NCI-H69 (cell line): ENCODE results near the gene GPATCH1.
"Not testable (repeated sequence)": the region's sequence is repeated elsewhere in the genome, so short reads cannot be mapped to it uniquely, and the experiment has no call there.

Experiments
- DNase-seq: peaks from one replicate; lab custom pipeline; 2025; lab: John Stamatoyannopoulos, UW

Gene GPATCH1

GRCh38 chr19:33080761-33081681 is at the start of gene GPATCH1:
Gene GPATCH1 (plus strand): TSS chr19:33081181. CDS start chr19:33081194, 13 bp downstream.
- peak; percentile 93 for DNase-seq

DNA sequence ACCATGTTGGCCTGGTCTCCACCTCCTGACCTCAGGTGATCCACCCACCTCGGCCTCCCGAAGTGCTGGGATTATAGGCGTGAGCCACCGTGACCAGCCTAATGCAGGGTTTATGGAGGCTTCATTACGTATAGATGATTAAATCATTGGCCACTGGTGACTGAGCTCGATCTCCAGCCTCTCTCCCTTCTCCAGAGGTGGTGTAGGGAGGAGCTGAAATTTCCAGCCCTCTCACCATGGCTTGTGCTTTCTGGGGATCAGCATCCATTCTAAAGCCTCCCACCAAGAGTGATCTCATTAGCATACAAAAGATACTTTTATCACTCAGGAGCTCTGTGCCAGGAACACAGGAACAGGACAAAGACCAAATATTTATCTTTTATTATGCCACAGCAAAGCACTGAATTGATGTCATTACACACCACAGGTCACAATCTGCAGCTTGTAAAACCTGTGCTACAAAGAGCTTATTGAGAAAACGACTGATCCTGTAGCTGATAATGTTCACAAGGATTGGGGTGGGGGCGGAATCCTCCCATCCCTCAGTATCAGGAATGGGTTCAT is 48.7 kb upstream of the GPATCH1 start:
- peak; percentile 80 for DNase-seq

GRCh38 chr19:33035461-33035860 is 45.5 kb upstream of the GPATCH1 start:
- no peak for DNase-seq

DNA sequence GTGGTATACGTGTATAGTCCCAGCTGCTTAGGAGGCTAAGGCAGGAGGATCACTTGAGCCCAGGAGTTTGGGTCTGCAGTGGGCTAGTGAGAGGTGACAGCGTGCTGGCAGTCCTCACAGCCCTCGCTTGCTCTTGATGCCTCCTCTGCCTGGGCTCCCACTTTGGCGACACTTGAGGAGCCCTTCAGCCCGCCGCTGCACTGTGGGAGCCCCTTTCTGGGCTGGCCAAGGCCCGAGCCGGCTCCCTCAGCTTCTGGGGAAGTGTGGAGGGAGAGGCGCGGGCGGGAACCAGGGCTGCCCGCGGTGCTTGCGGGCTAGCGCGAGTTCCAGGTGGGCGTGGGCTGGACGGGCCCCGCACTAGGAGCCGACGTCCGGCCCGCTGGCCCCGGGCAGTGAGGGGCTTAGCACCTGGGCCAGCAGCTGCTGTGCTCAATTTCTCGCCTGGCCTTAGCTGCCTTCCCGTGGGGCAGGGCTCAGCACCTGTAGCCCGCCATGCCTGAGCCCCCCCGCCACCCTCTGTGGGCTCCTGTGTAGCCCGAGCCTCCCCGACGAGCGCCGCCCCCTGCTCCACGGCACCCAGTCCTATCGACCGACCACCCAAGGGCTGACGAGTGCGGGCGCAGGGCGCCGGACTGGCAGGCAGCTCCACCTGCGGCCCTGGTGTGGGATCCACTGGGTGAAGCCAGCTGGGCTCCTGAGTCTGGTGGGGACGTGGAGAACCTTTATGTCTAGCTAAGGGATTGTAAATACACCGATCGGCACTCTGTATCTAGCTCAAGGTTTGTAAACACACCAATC is 44.4 kb upstream of the GPATCH1 start:
- DNase-seq = not testable (repeated sequence)

GRCh38 chr19:33037168-33038025 is 43.6 kb upstream of the GPATCH1 start:
- not testable (repeated sequence) for DNase-seq

DNA sequence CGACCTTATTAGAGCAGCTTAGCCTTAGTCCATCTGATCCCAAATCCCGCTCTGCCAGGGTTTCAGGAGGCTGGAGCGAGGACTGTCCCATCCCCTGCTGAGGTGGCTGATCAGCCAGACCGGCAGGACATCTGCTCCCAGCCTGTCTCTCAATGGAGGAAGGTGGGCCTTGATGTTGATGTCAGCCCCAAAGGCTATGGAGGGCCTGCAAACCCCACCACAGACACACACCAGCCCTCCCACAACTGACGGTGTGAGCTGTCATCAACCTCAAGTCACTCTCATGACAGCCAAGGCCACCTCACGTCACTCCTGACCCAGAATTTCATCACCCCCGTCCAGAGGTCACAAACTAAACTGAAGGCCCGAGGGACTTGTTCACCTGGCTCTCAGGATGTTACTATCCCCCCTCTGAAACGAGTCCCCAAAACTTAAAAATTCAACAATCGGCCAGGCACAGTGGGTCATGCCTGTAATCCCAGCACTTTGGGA is 41.8 kb upstream of the GPATCH1 start:
- no peak for DNase-seq

GRCh38 chr19:33039815-33040214 is 41.2 kb upstream of the GPATCH1 start:
- no peak for DNase-seq

- DNase-seq = peak; percentile 81
These were observed 39.8 kb upstream of the GPATCH1 start for GRCh38 chr19:33040994-33041827.

DNA sequence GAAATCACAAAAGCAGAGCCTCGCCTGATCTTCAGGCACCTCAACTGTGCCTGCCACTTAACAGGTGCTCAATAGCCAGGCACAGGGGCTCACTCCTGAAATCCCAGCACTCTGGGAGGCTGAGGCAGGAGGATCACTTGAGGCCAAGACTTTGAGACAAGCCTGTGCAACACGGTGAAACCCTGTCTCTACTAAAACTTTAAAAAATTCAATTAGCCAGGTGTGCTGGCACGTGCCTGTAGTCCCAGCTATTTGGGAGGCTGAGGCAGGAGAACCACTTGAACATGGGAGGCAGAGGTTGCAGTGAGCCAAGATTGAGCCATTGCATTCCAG is 39.2 kb upstream of the GPATCH1 start:
- not testable (repeated sequence) for DNase-seq

GRCh38 chr19:33047422-33047821 is 33.6 kb upstream of the GPATCH1 start:
- no peak for DNase-seq

DNA sequence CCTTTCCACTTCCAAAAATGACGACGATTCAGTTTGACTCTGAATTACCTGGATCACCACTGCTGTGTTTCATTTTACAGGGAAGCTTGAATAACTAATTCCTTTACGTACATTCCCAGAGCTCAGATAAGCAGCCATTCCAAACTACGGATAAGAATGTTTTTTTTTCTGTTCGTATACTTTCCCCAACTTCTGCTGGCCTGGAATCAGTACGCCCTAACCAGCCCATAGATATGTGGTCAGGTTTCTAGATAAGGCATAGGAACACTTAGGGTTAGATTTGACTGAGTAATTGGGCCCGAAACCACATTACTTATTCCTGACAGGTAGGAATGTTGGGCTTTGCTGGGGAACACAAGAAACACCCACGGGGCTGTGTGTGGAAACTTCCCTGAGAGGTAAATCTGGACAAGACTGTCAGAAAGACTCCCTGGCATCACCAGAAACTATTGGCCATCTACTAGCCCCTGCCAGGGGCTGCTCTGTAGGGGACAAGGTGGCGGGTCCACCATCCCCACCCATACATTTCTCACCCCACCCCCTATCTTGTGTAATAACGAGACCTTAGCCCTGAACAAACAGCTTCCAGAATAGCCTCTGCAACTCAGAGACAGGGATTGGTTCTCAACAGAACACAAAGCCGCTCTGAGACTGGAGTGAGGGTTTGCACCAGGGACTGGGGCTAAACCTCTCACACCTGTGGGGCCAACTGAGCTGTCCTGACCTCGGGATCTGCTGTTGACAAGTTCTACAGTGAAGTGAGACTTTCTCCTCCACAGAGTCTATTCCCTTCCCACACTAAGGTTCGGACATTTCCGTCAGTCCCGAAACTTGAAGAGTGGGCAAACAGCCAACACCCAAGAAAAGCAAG is 31.9 kb upstream of the GPATCH1 start:
- DNase-seq = no peak

DNA sequence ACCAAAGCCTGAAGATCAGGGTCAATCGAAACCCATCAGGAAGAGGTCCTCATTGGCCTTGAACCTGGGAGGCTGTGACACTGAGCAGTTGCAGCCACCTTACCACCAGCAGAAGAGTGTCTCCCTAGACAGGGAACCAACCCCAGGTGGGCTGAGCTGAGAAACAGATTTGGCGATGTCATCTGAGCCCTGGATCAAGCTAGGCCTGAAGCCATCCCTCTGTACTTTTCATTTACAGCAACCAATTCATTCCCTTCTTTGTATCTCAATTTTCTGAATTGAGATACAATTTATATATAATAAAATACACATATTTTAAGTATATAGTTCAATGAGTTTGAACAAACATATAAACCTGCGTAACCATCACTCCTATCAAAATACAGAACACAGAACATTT is 30.9 kb upstream of the GPATCH1 start:
- no peak for DNase-seq

DNA sequence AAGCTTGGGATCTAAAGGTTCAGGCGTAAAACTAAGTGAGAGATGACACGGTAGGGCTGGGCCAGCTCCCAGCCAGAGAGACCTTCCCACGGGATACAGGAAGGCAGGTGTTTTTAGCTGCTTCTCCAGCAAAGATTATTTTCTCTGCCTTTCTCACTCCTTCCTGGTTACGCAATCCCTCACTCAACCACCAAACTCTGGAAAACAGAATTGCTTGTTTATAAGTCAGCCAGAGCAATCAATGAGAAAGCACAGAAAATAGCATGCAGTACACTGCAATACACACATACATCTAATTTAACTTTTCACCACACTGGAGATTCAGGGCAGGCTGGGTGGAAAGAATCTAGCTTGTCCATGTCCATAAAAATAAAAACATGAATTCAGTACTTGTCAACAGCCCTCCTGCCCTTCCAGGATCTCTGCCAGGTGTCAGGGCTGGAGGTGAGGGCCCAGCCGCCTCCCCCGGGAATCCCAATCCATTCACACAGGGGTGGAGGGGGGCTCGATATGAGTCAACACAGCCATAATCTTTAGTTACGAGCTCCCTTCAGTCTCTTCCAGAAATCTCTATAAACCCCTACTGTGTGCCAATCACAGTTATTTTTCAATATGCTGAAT is 28.5 kb upstream of the GPATCH1 start:
- DNase-seq = peak; percentile 51

DNA sequence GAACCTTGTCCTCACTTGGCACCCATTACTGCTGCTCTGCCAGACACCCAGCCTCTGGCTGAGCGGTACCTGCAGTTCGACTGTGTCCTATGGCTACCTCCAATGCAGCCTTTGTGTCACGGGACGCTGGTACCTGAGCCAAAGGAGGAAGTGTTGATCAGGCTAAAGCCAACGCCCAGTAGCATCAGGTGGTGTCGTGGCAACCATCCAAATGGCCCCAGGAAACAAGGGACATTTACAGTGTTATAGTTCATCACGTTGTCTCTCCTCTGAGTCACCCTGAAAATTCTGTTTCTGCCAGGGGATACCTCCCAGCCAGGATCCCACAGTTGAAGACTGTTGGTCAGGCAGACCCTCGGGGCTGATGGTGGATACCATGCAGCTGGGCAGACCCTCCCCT is 26.4 kb upstream of the GPATCH1 start:
- peak; percentile 66 for DNase-seq

DNA sequence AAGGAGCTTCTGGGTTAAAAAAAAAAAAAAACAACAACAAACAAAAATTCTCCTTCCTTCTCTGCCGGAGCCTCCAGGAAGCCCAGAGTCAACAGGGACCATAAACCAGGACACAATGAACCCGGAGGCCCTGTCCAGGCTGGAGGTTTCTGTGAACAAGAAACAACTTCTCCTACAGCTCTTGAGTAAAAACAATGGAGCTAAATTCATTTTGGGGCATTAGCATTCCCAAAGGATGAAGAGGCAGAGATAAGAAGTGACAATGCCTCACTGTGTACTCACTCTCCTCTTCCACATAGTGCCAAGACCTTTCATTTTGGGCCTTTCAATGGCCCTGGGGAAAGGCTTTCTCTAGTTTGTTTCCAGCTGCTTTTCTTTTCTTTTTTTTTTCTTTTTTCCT is 25.3 kb upstream of the GPATCH1 start:
- DNase-seq = no peak

GRCh38 chr19:33060586-33060985 is 20.4 kb upstream of the GPATCH1 start:
- no peak for DNase-seq

GRCh38 chr19:33062902-33063301 is 18.1 kb upstream of the GPATCH1 start:
- DNase-seq = no peak

DNA sequence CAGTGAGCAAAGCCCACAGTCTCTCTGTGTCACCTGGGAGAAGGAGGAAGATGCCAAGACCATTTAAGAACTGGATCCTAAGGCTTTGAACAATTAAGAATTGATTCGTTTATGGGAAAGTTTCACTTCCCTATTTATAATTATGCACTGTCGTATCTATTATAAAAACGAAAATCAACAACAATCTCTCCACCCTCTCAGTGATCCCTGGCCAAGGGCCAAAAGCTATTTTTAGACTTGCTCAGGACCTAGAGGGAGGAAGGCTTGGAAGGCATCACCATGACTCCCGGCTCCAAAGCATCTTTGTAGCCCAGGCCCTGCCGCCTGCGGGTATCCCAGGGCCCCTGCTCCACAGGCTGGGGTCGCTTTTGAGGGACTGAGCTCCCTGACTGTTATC is 17.6 kb upstream of the GPATCH1 start:
- DNase-seq = peak; percentile 68

- peak; percentile 68 for DNase-seq
These were observed 17.1 kb upstream of the GPATCH1 start for GRCh38 chr19:33063753-33064457.
